Neutrophil (primary cell): Measurements from ENCODE around the gene NCAM2.

Experiments used
- H3K27ac ChIP-seq: fragments of 200-600 bp; sonication (generic); 2 replicates; pipeline ENCODE4 v1.5.1; 2016; ENCODE audit warnings: mild to moderate bottlenecking, moderate library complexity
- H3K27me3 ChIP-seq: fragments of 200-600 bp; sonication (generic); 2 replicates; pipeline ENCODE4 v1.6.0; 2016; ENCODE audit warnings: mild to moderate bottlenecking
- H3K36me3 ChIP-seq: fragments of 200-600 bp; sonication (generic); 2 replicates; pipeline ENCODE4 v1.5.1; 2017
- H3K4me1 ChIP-seq, 2 experiments: fragments of 200-600 bp in 1 of 2; sonication (generic) in 1 of 2; 1 replicate in 1 of 2; 2 replicates in 1 of 2; pipeline versions ENCODE4 v1.5.1 to v1.6.1; 2013 to 2016; ENCODE audit warnings: low read depth in 1 of 2, low read length in 1 of 2, mild to moderate bottlenecking in 1 of 2, moderate library complexity in 1 of 2; ENCODE audit not compliant: control insufficient read depth in 1 of 2, insufficient read depth in 1 of 2
- H3K4me3 ChIP-seq, 2 experiments: fragments of 200-600 bp in 1 of 2; sonication (generic) in 1 of 2; 1 replicate in 1 of 2; 2 replicates in 1 of 2; pipeline ENCODE4 v1.5.1; 2013 to 2016; ENCODE audit warnings: low read depth in 1 of 2, low read length in 1 of 2, mild to moderate bottlenecking in 1 of 2, moderate library complexity in 1 of 2
- H3K9me3 ChIP-seq: fragments of 200-600 bp; sonication (generic); 2 replicates; pipeline ENCODE4 v1.5.1; 2016
- TF ChIP-seq, protein P1 (sequence below): fragments of 200-600 bp; sonication (generic); IDR thresholded peaks from 2 replicates; pipeline ENCODE4 v1.5.1; 2016; ENCODE audit warnings: antibody characterized with exemption

The NCAM2 gene

DNA sequence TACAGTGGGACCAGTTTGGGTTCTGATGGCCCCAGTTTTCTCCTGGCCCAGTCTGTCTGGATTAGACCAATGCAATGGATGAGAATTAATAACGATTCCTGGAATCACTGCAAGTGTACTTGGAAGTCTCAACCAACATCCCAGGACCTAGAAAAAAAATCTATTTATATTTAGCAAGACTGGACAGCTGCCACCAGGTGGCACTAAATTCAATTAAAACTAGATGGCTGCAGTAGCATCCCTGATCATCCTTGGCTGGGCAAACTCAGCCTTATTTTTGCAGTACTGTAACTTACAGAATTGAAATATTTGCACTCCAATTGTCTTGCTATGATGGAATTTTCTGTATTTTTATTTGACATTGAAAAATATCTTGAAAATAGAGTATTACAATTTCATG lies 165.7 kb downstream of the NCAM2 start:
- Histone ChIP-seq H3K27ac (no peak overlapping the region), H3K4me1 (no peaks in the 10 kb centered on the region), H3K9me3 (no peaks in the 10 kb centered on the region), H3K36me3 (no peaks in the 10 kb centered on the region), H3K4me3 (no peak overlapping the region), H3K27me3 (no peaks in the 10 kb centered on the region)
- TF ChIP-seq, protein P1, sequence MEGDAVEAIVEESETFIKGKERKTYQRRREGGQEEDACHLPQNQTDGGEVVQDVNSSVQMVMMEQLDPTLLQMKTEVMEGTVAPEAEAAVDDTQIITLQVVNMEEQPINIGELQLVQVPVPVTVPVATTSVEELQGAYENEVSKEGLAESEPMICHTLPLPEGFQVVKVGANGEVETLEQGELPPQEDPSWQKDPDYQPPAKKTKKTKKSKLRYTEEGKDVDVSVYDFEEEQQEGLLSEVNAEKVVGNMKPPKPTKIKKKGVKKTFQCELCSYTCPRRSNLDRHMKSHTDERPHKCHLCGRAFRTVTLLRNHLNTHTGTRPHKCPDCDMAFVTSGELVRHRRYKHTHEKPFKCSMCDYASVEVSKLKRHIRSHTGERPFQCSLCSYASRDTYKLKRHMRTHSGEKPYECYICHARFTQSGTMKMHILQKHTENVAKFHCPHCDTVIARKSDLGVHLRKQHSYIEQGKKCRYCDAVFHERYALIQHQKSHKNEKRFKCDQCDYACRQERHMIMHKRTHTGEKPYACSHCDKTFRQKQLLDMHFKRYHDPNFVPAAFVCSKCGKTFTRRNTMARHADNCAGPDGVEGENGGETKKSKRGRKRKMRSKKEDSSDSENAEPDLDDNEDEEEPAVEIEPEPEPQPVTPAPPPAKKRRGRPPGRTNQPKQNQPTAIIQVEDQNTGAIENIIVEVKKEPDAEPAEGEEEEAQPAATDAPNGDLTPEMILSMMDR = no peak

DNA sequence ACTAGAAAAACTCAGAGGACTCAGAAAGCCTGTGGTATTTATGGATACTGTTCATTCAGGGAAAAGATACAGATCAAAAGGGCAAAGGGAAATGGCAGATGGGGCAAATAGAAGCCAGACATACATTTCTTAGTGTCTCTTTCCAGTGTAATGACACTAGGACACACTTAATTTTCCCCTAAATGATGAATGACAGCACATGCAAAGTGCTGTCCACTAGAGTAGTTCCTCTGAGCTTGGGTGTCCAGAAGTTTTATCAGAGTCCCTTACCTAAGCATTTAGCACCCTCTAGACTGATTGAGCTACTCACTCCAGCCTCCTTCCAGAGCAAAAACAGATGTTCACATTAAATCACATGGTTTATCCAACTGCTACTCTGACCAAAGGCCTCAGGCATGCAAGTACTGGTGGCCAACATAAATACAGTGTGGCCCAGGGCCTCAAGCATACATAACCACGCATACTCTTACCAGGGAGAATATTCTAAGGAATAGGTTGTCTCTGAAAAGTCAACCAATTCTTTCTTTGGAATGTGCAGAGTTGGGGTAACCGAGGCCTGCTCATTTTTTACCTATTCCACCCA lies 166.9 kb downstream of the NCAM2 start:
- no peaks in the 10 kb centered on the region for H3K27me3 ChIP-seq
- no peaks in the 10 kb centered on the region for H3K9me3 ChIP-seq
- no peak overlapping the region for H3K4me3 ChIP-seq
- TF ChIP-seq, protein P1 = no peak
- no peak overlapping the region for H3K27ac ChIP-seq
- H3K4me1 ChIP-seq = no peaks in the 10 kb centered on the region
- H3K36me3 ChIP-seq = no peaks in the 10 kb centered on the region

DNA sequence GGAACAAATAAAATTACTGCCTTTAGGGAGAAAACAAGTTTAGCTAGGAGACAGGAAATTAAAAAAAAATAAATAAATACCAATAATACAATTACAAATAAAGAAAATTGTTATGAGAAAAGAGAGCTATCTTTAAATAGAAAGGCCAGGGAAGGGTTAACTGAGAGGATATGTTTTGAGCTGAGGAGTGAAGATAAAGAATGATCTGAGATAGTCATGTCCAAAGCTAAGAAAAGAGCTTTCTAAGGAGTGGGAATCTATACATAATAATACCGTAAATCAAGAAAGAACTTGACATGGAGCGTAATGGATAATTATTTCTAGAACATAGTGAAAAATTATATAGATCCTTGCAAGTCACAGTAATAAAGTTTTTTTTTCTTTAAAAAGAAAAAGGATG lies 176.5 kb downstream of the NCAM2 start:
- TF ChIP-seq, protein P1 = no peak
- Histone ChIP-seq H3K4me1 (no peaks in the 10 kb centered on the region), H3K4me3 (no peak overlapping the region), H3K9me3 (no peaks in the 10 kb centered on the region), H3K27me3 (no peaks in the 10 kb centered on the region), H3K36me3 (no peaks in the 10 kb centered on the region), H3K27ac (no peak overlapping the region)

DNA sequence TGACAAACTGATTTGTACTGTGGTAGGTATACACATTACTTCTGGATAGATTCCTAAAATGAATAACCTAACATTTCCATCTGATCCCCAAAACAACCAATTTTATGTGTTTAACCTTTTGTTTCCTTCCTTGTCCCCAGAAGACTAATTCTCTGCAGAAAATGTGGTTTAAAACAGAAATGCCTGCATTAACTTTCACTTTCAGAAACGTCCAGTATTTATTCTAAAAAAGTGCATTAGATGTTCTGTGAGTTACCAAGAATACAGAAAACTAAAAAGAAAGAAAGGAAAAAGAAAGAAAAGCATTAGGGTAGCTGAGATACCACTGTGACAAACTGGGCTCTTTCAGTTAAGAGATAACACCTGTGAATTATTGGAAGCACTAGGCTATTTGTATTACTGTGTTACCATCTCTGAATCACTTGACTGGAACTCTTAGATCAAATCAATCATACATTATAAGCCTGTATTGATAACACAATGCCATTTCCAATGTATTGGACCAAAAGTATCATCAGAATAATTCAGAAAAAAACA lies 177.7 kb downstream of the NCAM2 start:
- Histone ChIP-seq H3K36me3 (no peaks in the 10 kb centered on the region), H3K4me1 (no peaks in the 10 kb centered on the region), H3K27me3 (no peaks in the 10 kb centered on the region), H3K27ac (no peak overlapping the region), H3K9me3 (no peaks in the 10 kb centered on the region), H3K4me3 (no peak overlapping the region)
- TF ChIP-seq, protein P1 = no peak

DNA sequence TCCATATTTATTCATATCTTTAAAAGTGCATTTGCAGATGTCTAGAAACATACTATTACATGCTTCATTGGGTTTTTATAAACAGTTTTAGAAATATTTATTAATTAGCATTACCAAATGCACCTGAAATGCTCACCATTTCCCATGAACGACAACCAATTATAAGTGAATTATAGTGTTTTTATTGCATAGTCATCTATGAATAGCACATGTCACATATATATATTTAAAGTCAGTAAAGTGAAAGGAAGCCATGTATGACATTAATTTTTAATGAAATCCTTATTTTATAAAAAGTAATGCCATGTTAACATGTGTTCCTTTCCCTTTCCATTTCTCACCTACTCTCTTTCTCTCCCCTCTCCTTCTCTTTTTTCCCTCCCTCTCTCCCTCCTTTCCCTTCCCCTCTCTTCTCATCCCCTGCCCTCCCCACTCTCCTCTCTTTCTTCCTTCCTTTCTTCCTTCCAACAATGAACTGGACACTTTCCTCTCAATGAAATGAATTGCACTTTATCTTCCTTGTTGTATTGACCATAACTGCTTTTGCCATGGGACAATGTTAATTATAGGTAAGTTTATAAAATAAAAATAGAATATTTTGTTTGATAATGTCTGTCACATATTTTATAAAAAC lies 179.3 kb downstream of the NCAM2 start:
- no peaks in the 10 kb centered on the region for H3K4me1 ChIP-seq
- TF ChIP-seq, protein P1 = no peak
- H3K36me3 ChIP-seq = no peaks in the 10 kb centered on the region
- H3K4me3 ChIP-seq = no peak overlapping the region
- no peaks in the 10 kb centered on the region for H3K27me3 ChIP-seq
- no peaks in the 10 kb centered on the region for H3K9me3 ChIP-seq
- H3K27ac ChIP-seq = no peak overlapping the region
